DOHH2 (cell line): ENCODE results near the gene ZNF286A.
"Not testable (repeated sequence)": the region's sequence is repeated elsewhere in the genome, so short reads cannot be mapped to it uniquely, and the experiment has no call there.

Experiments
- CTCF ChIP-seq: fragments of 200-600 bp; sonication (generic); IDR thresholded peaks from one replicate; pipeline ENCODE4 v1.5.1; 2014; ENCODE audit warnings: antibody characterized with exemption, mild to moderate bottlenecking, low read depth, low read length; ENCODE audit not compliant: poor library complexity, severe bottlenecking
- EZH2phosphoT487 ChIP-seq: fragments of 200-600 bp; sonication (generic); IDR thresholded peaks from 2 replicates; pipeline ENCODE4 v1.6.1; 2017; ENCODE audit warnings: borderline replicate concordance, mild to moderate bottlenecking, antibody characterized with exemption, low read length, moderate library complexity, mixed read lengths

GRCh38 chr17:15730535-15730934, 31.0 kb downstream of the ZNF286A start:
- not testable (repeated sequence) for TF ChIP-seq CTCF, EZH2phosphoT487
